ENCODE results near the gene ZBTB16.
A peak's percentile ranks its signal among the peaks of the same experiment; 100 is the strongest.

Gene ZBTB16

GRCh38 chr11:114176321-114176720, 116.8 kb downstream of the ZBTB16 start:
- no peak for DNase-seq
- H3K36me3 Mint-ChIP-seq (ENCODE audit: low read depth), result no peaks in the 10 kb centered on the region
- no peak overlapping the region for H3K27ac Mint-ChIP-seq
- no peak overlapping the region for H3K4me3 Mint-ChIP-seq
- peaks cover 14% of the 10 kb centered on the region for H3K27me3 Mint-ChIP-seq (ENCODE audit: low read depth, poor library complexity)
- H3K9me3 Mint-ChIP-seq, result no peaks in the 10 kb centered on the region
- no peak for TF ChIP-seq CTCF (IDR thresholded peaks at IDR 0.05)
- peaks cover 84% of the 10 kb centered on the region for H3K4me1 Mint-ChIP-seq

DNA sequence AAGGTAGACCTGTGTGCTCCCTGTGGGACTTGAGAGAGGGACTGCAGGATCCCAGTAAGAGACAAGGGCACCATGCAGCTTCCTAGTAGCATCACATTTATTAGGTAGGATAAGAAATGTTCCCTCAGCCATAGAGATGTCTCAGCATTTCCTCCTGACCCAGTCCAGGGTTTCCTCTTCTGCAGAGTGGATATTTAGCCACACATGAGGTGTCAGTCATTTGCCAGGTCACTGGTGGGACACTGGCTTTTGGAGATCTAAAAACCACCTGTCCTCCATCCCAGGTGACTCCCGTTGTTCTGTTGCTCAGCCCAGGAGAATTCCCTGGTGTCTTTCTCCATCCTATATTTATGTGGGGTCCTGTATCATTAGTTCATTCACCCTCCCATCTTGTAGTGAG, 119.1 kb downstream of the ZBTB16 start:
- H3K36me3 Mint-ChIP-seq (ENCODE audit: low read depth), result no peaks in the 10 kb centered on the region
- H3K27me3 Mint-ChIP-seq (ENCODE audit: low read depth, poor library complexity), result peaks cover 14% of the 10 kb centered on the region
- H3K4me1 Mint-ChIP-seq, result peaks cover 83% of the 10 kb centered on the region
- H3K9me3 Mint-ChIP-seq, result no peaks in the 10 kb centered on the region
- DNase-seq, result no peak
- no peak for TF ChIP-seq CTCF (IDR thresholded peaks at IDR 0.05)
- H3K27ac Mint-ChIP-seq, result peak overlapping the region; percentile 32
- no peak overlapping the region for H3K4me3 Mint-ChIP-seq

GRCh38 chr11:114179234-114179941, 119.9 kb downstream of the ZBTB16 start:
- Mint-ChIP-seq H3K27ac (peak overlapping the region; percentile 32), H3K9me3 (no peaks in the 10 kb centered on the region), H3K27me3 (ENCODE audit: low read depth, poor library complexity) (peaks cover 14% of the 10 kb centered on the region), H3K36me3 (ENCODE audit: low read depth) (no peaks in the 10 kb centered on the region), H3K4me1 (peaks cover 80% of the 10 kb centered on the region), H3K4me3 (no peak overlapping the region)
- TF ChIP-seq CTCF (IDR thresholded peaks at IDR 0.05), result no peak
- no peak for DNase-seq

DNA sequence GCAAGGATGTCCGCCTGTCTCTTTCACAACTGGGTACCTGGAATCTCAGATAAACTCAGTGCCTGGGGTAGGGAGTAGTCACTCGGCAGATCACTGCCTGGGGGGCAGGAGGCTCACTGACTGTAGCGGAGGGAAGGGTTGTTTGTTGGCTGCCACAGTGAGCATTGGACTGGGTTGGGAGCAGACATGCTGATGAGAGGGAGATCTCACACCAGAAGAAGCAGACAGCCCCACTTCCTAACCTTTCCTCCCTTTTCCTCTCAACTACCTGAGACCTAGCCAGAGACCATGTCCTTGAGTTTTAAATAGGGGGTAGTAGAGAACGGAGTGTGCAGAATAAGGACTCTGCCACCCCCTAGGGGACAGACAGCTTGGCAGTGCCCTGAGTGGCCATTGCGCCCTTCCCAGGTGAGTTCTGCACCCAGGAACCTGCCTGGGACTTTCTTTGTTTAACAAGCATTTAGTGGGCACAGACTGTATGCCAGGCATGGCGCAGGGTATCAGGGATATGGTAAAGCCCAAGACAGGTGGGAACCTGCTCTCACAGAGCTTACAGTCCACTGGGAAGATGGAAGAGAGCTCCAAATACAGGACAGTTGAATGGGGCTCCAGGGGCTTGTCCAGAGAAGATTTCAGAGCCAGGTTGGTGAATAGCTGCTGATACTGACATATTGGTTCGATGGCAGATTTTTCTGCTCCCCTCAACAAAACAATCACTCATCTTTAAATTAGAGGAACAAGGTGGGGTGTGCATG, 121.0 kb downstream of the ZBTB16 start:
- TF ChIP-seq CTCF (IDR thresholded peaks at IDR 0.05), result peak; percentile 38
- Mint-ChIP-seq H3K27ac (peak overlapping the region; percentile 84), H3K36me3 (ENCODE audit: low read depth) (peaks cover 6% of the 10 kb centered on the region), H3K4me1 (peaks cover 73% of the 10 kb centered on the region), H3K27me3 (ENCODE audit: low read depth, poor library complexity) (peaks cover 11% of the 10 kb centered on the region), H3K4me3 (no peak overlapping the region), H3K9me3 (no peaks in the 10 kb centered on the region)
- DNase-seq, result no peak

DNA sequence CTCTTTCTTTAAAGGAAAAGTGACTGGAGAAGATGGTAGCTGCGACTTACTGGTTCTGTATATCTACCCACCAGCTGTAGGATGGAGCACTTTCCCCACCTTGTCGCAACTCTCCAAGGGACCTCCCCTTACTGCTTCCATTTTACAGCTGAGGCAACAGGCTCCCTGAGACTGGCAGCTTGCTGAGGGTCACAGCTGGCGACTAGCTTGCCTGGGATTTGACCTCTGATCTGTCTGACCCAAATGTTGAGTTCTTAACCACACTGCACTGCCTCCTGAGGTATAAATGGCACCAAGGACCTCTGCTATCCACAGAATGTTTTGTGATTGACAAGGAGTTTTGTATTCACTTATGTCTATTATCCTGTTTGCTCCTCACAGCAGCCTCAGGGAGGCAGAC, 121.7 kb downstream of the ZBTB16 start:
- no peak overlapping the region for H3K27ac Mint-ChIP-seq
- H3K4me1 Mint-ChIP-seq, result peaks cover 66% of the 10 kb centered on the region

More for the DNA sequence above, 121.7 kb downstream of the ZBTB16 start:
- Mint-ChIP-seq H3K27me3 (ENCODE audit: low read depth, poor library complexity) (peaks cover 7% of the 10 kb centered on the region), H3K36me3 (ENCODE audit: low read depth) (peaks cover 13% of the 10 kb centered on the region), H3K9me3 (peaks cover 4% of the 10 kb centered on the region), H3K4me3 (no peak overlapping the region)
- DNase-seq, result no peak
- TF ChIP-seq CTCF (IDR thresholded peaks at IDR 0.05), result no peak
